T-helper 2 cell treated with Interferon-gamma antibody and Interleukin-4, amounts not matched to agents 5 μg/mL and 100 μg/mL, for 36 hours (primary cell): ENCODE data around the gene RYR2.

ENCODE experiments used
- DNase-seq: peaks from one replicate; pipeline ENCODE4 v3.0.0; 2021; ENCODE audit warnings: low spot score
- H3K27ac Mint-ChIP-seq: one replicate; pipeline ENCODE4 v1.8.0; 2021; ENCODE audit warnings: mild to moderate bottlenecking, mixed read lengths
- H3K27me3 Mint-ChIP-seq: one replicate; pipeline ENCODE4 v1.8.0; 2021; ENCODE audit warnings: low read depth, mixed read lengths
- H3K36me3 Mint-ChIP-seq: one replicate; pipeline ENCODE4 v1.8.0; 2021; ENCODE audit warnings: low read depth, mixed read lengths
- H3K4me1 Mint-ChIP-seq: one replicate; pipeline ENCODE4 v1.8.0; 2021; ENCODE audit warnings: low read depth, mixed read lengths
- H3K4me3 Mint-ChIP-seq: one replicate; pipeline ENCODE4 v1.8.0; 2022; ENCODE audit warnings: mild to moderate bottlenecking, moderate library complexity, mixed read lengths
- H3K9me3 Mint-ChIP-seq: one replicate; pipeline ENCODE4 v1.8.0; 2021; ENCODE audit warnings: mixed read lengths

The RYR2 gene

GRCh38 chr1:237700181-237700580, 658.2 kb downstream of the RYR2 start:
- Mint-ChIP-seq H3K27ac (no peak overlapping the region), H3K4me1 (no peaks in the 10 kb centered on the region), H3K36me3 (no peaks in the 10 kb centered on the region), H3K27me3 (no peaks in the 10 kb centered on the region), H3K4me3 (no peak overlapping the region), H3K9me3 (no peaks in the 10 kb centered on the region)
- no peak for DNase-seq

GRCh38 chr1:237701534-237701933, 659.5 kb downstream of the RYR2 start:
- DNase-seq, result no peak
- no peak overlapping the region for H3K4me3 Mint-ChIP-seq
- no peaks in the 10 kb centered on the region for H3K36me3 Mint-ChIP-seq
- H3K27ac Mint-ChIP-seq, result no peak overlapping the region
- no peaks in the 10 kb centered on the region for H3K9me3 Mint-ChIP-seq
- H3K4me1 Mint-ChIP-seq, result no peaks in the 10 kb centered on the region
- no peaks in the 10 kb centered on the region for H3K27me3 Mint-ChIP-seq

GRCh38 chr1:237702161-237702560, 660.2 kb downstream of the RYR2 start:
- no peak for DNase-seq
- Mint-ChIP-seq H3K27ac (no peak overlapping the region), H3K27me3 (no peaks in the 10 kb centered on the region), H3K4me3 (no peak overlapping the region), H3K36me3 (no peaks in the 10 kb centered on the region), H3K9me3 (no peaks in the 10 kb centered on the region), H3K4me1 (no peaks in the 10 kb centered on the region)

- Mint-ChIP-seq H3K27me3 (no peaks in the 10 kb centered on the region), H3K27ac (no peak overlapping the region), H3K36me3 (no peaks in the 10 kb centered on the region), H3K4me3 (no peak overlapping the region), H3K4me1 (no peaks in the 10 kb centered on the region), H3K9me3 (no peaks in the 10 kb centered on the region)
- DNase-seq, result no peak
Measured at GRCh38 chr1:237705462-237705861, 663.5 kb downstream of the RYR2 start.

- H3K36me3 Mint-ChIP-seq, result no peaks in the 10 kb centered on the region
- no peak overlapping the region for H3K27ac Mint-ChIP-seq
- no peak for DNase-seq
- H3K27me3 Mint-ChIP-seq, result no peaks in the 10 kb centered on the region
- no peak overlapping the region for H3K4me3 Mint-ChIP-seq
- no peaks in the 10 kb centered on the region for H3K4me1 Mint-ChIP-seq
- H3K9me3 Mint-ChIP-seq, result no peaks in the 10 kb centered on the region
Measured at GRCh38 chr1:237709355-237709754, 667.4 kb downstream of the RYR2 start.

GRCh38 chr1:237711281-237711680, 669.3 kb downstream of the RYR2 start:
- Mint-ChIP-seq H3K36me3 (no peaks in the 10 kb centered on the region), H3K9me3 (no peaks in the 10 kb centered on the region), H3K4me1 (no peaks in the 10 kb centered on the region), H3K4me3 (no peak overlapping the region), H3K27ac (no peak overlapping the region), H3K27me3 (no peaks in the 10 kb centered on the region)
- no peak for DNase-seq

- H3K27ac Mint-ChIP-seq, result no peak overlapping the region
- H3K4me3 Mint-ChIP-seq, result no peak overlapping the region
- no peaks in the 10 kb centered on the region for H3K36me3 Mint-ChIP-seq
- no peak for DNase-seq
- H3K27me3 Mint-ChIP-seq, result no peaks in the 10 kb centered on the region
- H3K9me3 Mint-ChIP-seq, result no peaks in the 10 kb centered on the region
- no peaks in the 10 kb centered on the region for H3K4me1 Mint-ChIP-seq
Measured at GRCh38 chr1:237712082-237712481, 670.1 kb downstream of the RYR2 start.

- Mint-ChIP-seq H3K4me1 (no peaks in the 10 kb centered on the region), H3K4me3 (no peak overlapping the region), H3K27ac (no peak overlapping the region), H3K27me3 (no peaks in the 10 kb centered on the region), H3K9me3 (no peaks in the 10 kb centered on the region), H3K36me3 (no peaks in the 10 kb centered on the region)
- DNase-seq, result no peak
Measured at GRCh38 chr1:237712586-237713157, 670.7 kb downstream of the RYR2 start.

GRCh38 chr1:237713916-237714315, 671.9 kb downstream of the RYR2 start:
- no peaks in the 10 kb centered on the region for H3K4me1 Mint-ChIP-seq
- H3K27me3 Mint-ChIP-seq, result no peaks in the 10 kb centered on the region

GRCh38 chr1:237717106-237717505, 675.1 kb downstream of the RYR2 start:
- Mint-ChIP-seq H3K4me1 (no peaks in the 10 kb centered on the region), H3K27me3 (no peaks in the 10 kb centered on the region), H3K36me3 (no peaks in the 10 kb centered on the region), H3K4me3 (no peak overlapping the region), H3K9me3 (no peaks in the 10 kb centered on the region), H3K27ac (no peak overlapping the region)
- DNase-seq, result no peak

More at GRCh38 chr1:237713916-237714315, 671.9 kb downstream of the RYR2 start:
- no peaks in the 10 kb centered on the region for H3K36me3 Mint-ChIP-seq
- DNase-seq, result no peak
- H3K27ac Mint-ChIP-seq, result no peak overlapping the region
- no peaks in the 10 kb centered on the region for H3K9me3 Mint-ChIP-seq
- no peak overlapping the region for H3K4me3 Mint-ChIP-seq

- no peak overlapping the region for H3K4me3 Mint-ChIP-seq
- no peaks in the 10 kb centered on the region for H3K9me3 Mint-ChIP-seq
- H3K36me3 Mint-ChIP-seq, result no peaks in the 10 kb centered on the region
- H3K4me1 Mint-ChIP-seq, result no peaks in the 10 kb centered on the region
- no peak for DNase-seq
- no peaks in the 10 kb centered on the region for H3K27me3 Mint-ChIP-seq
- no peak overlapping the region for H3K27ac Mint-ChIP-seq
Measured at GRCh38 chr1:237730826-237731350, 688.9 kb downstream of the RYR2 start.

- H3K27me3 Mint-ChIP-seq, result no peaks in the 10 kb centered on the region
- DNase-seq, result no peak
- no peaks in the 10 kb centered on the region for H3K9me3 Mint-ChIP-seq
- H3K27ac Mint-ChIP-seq, result no peak overlapping the region
- H3K36me3 Mint-ChIP-seq, result no peaks in the 10 kb centered on the region
- peaks cover 9% of the 10 kb centered on the region for H3K4me1 Mint-ChIP-seq
- H3K4me3 Mint-ChIP-seq, result no peak overlapping the region
Measured at GRCh38 chr1:237732657-237733056, 690.7 kb downstream of the RYR2 start.

- H3K27me3 Mint-ChIP-seq, result no peaks in the 10 kb centered on the region
- DNase-seq, result peak; percentile 9
- peaks cover 13% of the 10 kb centered on the region for H3K4me1 Mint-ChIP-seq
- H3K36me3 Mint-ChIP-seq, result no peaks in the 10 kb centered on the region
- peak overlapping the region; percentile 82 for H3K27ac Mint-ChIP-seq
- H3K9me3 Mint-ChIP-seq, result no peaks in the 10 kb centered on the region
- H3K4me3 Mint-ChIP-seq, result peak overlapping the region; percentile 59
Measured at GRCh38 chr1:237736372-237737029, 694.5 kb downstream of the RYR2 start.

- peaks cover 13% of the 10 kb centered on the region for H3K4me1 Mint-ChIP-seq
- peak overlapping the region; percentile 29 for H3K27ac Mint-ChIP-seq
- H3K27me3 Mint-ChIP-seq, result no peaks in the 10 kb centered on the region
- H3K9me3 Mint-ChIP-seq, result no peaks in the 10 kb centered on the region
- no peak overlapping the region for H3K4me3 Mint-ChIP-seq
- no peaks in the 10 kb centered on the region for H3K36me3 Mint-ChIP-seq
- no peak for DNase-seq
Measured at GRCh38 chr1:237737448-237737847, 695.5 kb downstream of the RYR2 start.
